Pancreas (tissue), 10 donors: ENCODE data around the gene THEM5. TPM values are rescaled to one million over a fixed set of nuclear protein-coding genes. Genes with fewer than 3 reads are reported as not detected.

ENCODE experiments used
- ATAC-seq, 4 donors: fragments of 200-7000 bp; cut with Tn5 transposase; one replicate each; pipeline versions ENCODE4 v1.8.0 to v1.9.1; 2020; ENCODE audit warnings: mild to moderate bottlenecking in 4 of 4, moderate library complexity in 4 of 4
- DNase-seq, 6 donors: peaks; one replicate each; pipeline ENCODE4 v3.0.0-alpha.2; 2020
- FAIRE-seq: peaks from 2 replicates; lab custom pipeline; 2012; peaks lifted over from hg19 to GRCh38; lab: Jason Lieb, UNC
- H3K27ac ChIP-seq, 4 donors: fragments of 200-600 bp; sonication (generic); 1 replicate in 3 of 4; 2 replicates in 1 of 4; pipeline versions ENCODE4 v1.5.0 to v1.8.0; 2020
- H3K27me3 ChIP-seq, 4 donors: fragments of 200-600 bp; one replicate each; pipeline ENCODE4 v1.8.0; 2021
- H3K36me3 ChIP-seq, 3 donors: fragments of 200-600 bp; sonication (generic) in 1 of 3; one replicate each; pipeline versions ENCODE4 v1.5.0 to v1.8.0; 2020 to 2021
- H3K4me1 ChIP-seq, 3 donors: fragments of 200-600 bp; one replicate each; pipeline ENCODE4 v1.8.0; 2021
- H3K4me3 ChIP-seq, 4 donors: fragments of 200-600 bp; sonication (generic) in 2 of 4; one replicate each; pipeline versions ENCODE4 v1.5.0 to v1.8.0; 2020 to 2021
- H3K9me3 ChIP-seq, 4 donors: fragments of 200-600 bp; one replicate each; pipeline ENCODE4 v1.8.0; 2021
- CTCF ChIP-seq, 4 donors: fragments of 200-600 bp; sonication (generic) in 3 of 4; IDR thresholded peaks; one replicate each; pipeline versions ENCODE4 v1.5.0 to v1.8.0; 2021; ENCODE audit warnings: antibody characterized with exemption in 4 of 4
- WGBS, 2 donors: extraction: QIAGEN DNeasy Blood & Tissue Kit; methylation state at CpG; one replicate each; pipeline ENCODE4 v1.1.7; 2013; 5-methylcytosine and 5-hydroxymethylcytosine counted together
- intact Hi-C, 3 donors: fragments of 100-400 bp; cut with DNase I; formaldehyde crosslinking; loops; one replicate each; pipeline versions ENCODE4 v1.11.1 to v1.14.2; 2022
- polyA plus RNA-seq, 2 donors: library from polyadenylated mRNA; stranded (reverse); fragments of 200-250 nt; gene quantifications; one replicate each; pipeline ENCODE4 v1.2.3, GENCODE V29; 2013
- total RNA-seq, 6 donors: library from RNA; stranded (reverse); fragmentation: NEBNext Ultra II Directional in 4 of 6; extraction: Animal tissue kit (Norgen Biotek cat#: 25700) in 4 of 6; gene quantifications; one replicate each; pipeline versions ENCODE4 v1.2.1 to v1.2.4, GENCODE V29; 2021 to 2023
- donor health status: healthy with polysubstance abuse.
- donor health status: DM: no; HTN: no; CAD: no; lungs with moderate emphysema.
- donor health status: DM: no; HTN: no; CAD: no.
- donor health status: control.
- donor health status: control.
- donor health status: Bipolar disorder and iron deficiency.
- donor health status: DM: yes; HTN: yes; CAD: no.
- donor health status: DM: no; HTN: no; CAD: no.
- donor health status: DM: no; HTN: no; CAD: no.
- donor health status: DM: yes; HTN: yes; CAD: no.

THEM5 gene
- total and polyA plus RNA-seq, 8 donors, result 0.17 TPM; not detected in 7

DNA sequence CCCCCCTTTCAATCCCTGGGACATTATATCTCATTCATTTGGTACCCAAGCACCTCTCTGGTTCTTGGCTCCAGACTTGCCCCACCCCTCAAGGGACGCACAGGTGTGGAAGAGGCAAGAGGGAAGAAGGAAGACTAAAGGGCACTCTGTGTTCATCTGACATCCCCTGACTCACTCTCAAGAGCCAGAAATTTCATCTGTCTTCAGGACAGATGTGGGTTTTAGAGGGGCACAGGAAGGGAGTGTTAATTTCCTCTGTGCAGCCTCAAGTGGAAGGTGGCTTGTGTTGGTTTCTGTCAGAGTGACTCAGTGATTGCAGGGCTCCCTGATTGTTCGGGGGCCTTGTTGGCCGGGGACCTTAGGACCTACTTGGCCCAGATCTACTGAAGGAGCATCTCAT, 16.3 kb downstream of the THEM5 start:
- 33 to 40% methylated on average over 3 of the region's 3 CpGs for WGBS, 2 donors
- ATAC-seq (no peak), DNase-seq (no peak), FAIRE-seq (no peak)
- H3K36me3 ChIP-seq, result no peaks in the 10 kb centered on the region
- TF ChIP-seq CTCF (IDR thresholded peaks at IDR 0.05), result no peak
- no peaks in the 10 kb centered on the region for H3K27me3 ChIP-seq
- intact Hi-C loops, result no loop called here
- peak overlapping the region; percentile 59 to 92 (median 84) for H3K27ac ChIP-seq
- H3K4me3 ChIP-seq, result no peak overlapping the region
- no peaks in the 10 kb centered on the region for H3K9me3 ChIP-seq
- H3K4me1 ChIP-seq, result peaks cover 38 to 46% (median 46%) of the 10 kb centered on the region in 3 donors

DNA sequence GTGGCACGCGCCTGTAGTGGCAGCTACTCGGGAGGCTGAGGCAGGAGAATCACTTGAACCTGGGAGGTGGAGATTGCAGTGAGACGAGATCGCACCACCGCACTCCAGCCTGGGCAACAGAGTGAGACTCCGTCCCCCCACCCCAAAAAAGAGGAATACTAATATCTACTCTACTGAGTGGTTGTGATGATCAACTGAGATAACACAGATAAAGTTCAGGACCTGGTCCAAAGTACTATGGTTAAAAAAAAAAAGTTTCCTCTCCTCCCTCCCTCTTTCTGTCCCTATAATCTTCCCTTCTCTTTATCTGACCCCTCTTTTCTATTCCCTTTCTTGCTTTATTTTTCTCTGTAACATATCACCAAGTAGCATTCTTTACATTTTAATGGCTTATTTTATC, 17.9 kb downstream of the THEM5 start:
- no peaks in the 10 kb centered on the region for H3K9me3 ChIP-seq
- peak overlapping the region; percentile 70 to 92 (median 82) for H3K27ac ChIP-seq
- intact Hi-C loops, result no loop called here
- H3K4me1 ChIP-seq, result peaks cover 39 to 46% (median 40%) of the 10 kb centered on the region in 3 donors
- ATAC-seq (no peak), FAIRE-seq (no peak), DNase-seq (no peak)
- no peaks in the 10 kb centered on the region for H3K27me3 ChIP-seq
- WGBS, 2 donors, result 90 to 91% methylated on average over 7 of the region's 7 CpGs
- no peaks in the 10 kb centered on the region for H3K36me3 ChIP-seq
- TF ChIP-seq CTCF (IDR thresholded peaks at IDR 0.05), result no peak
- H3K4me3 ChIP-seq, result no peak overlapping the region

GRCh38 chr1:151834239-151834638, 19.3 kb downstream of the THEM5 start:
- intact Hi-C loops, result no loop called here
- no peaks in the 10 kb centered on the region for H3K9me3 ChIP-seq
- ATAC-seq (no peak), FAIRE-seq (no peak), DNase-seq (no peak)
- no peak overlapping the region for H3K4me3 ChIP-seq
- H3K4me1 ChIP-seq, result peaks cover 42 to 51% (median 44%) of the 10 kb centered on the region in 3 donors
- H3K27ac ChIP-seq, result no peak overlapping the region
- WGBS, 2 donors, result 37 to 39% methylated on average over 3 of the region's 3 CpGs
- no peaks in the 10 kb centered on the region for H3K27me3 ChIP-seq
- no peaks in the 10 kb centered on the region for H3K36me3 ChIP-seq
- no peak for TF ChIP-seq CTCF (IDR thresholded peaks at IDR 0.05)

DNA sequence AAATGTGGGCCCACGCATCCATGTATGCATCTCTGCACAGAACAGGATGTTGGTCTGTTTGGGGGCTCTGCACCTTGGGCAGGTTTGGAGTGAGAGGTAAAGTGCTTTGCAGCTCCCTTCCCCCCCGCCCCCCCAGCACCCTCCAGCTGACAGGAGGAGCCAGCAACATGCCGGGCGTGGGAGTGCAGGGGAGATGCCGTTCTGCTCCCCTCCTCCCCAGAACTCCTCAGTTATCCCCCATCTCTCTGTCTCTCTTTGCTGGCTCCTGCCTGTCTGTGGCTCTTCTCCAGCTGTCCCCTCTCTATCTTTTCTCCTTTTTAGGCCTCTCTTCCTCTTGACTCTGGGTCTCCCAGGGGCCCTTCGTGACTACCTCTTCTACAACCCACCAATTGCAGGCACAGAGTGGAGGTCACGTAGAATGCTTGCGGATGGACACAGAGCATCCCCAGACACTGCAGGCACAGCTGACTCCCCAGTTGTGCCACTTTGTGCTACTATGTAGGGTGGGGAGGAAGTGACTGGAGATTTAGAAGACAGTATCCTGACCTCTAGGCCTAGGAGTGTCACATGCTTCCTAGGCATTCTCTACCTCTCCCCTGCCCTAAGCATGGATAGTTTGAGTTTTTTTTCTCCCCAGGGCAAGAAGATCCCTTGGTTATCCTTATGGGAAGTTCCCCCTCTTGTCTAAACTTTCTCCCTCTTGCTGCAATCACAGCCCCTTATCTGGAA, 20.2 kb downstream of the THEM5 start:
- FAIRE-seq (no peak), DNase-seq (no peak), ATAC-seq (no peak)
- peaks cover 0 to 3% (median 0%) of the 10 kb centered on the region in 3 donors for H3K36me3 ChIP-seq
- peaks cover 38 to 46% (median 40%) of the 10 kb centered on the region in 3 donors for H3K4me1 ChIP-seq
- peak overlapping the region; percentile 81 to 93 (median 86) for H3K27ac ChIP-seq
- peak overlapping the region in 2 of 4 donors; percentile 15 to 82 for H3K4me3 ChIP-seq
- no peaks in the 10 kb centered on the region for H3K9me3 ChIP-seq
- WGBS, 2 donors, result 51 to 55% methylated on average over 8 of the region's 8 CpGs
- H3K27me3 ChIP-seq, result no peaks in the 10 kb centered on the region
- intact Hi-C loops, result no loop called here
- no peak for TF ChIP-seq CTCF (IDR thresholded peaks at IDR 0.05)
